HEK293 (cell line): Measurements from ENCODE around the gene MTUS2.

ENCODE experiments used
- CTCF ChIA-PET: fragments of 350-600 bp; formaldehyde crosslinking; extraction: SDS; loops from one replicate; lab custom pipeline; 2021; ENCODE audit warnings: antibody characterized with exemption; lab: Yijun Ruan, JAX
- POLR2A ChIA-PET: fragments of 300-600 bp; formaldehyde crosslinking; extraction: SDS; loops from one replicate; lab custom pipeline; 2020; ENCODE audit warnings: antibody characterized with exemption, inconsistent platforms; lab: Yijun Ruan, JAX
- H3K27ac ChIP-seq: fragments of 200-500 bp; sonication (Bioruptor generic); 2 replicates; pipeline ENCODE4 v1.5.1; 2014; ENCODE audit warnings: low read depth, low read length, control low read depth, inconsistent platforms; ENCODE audit errors: extremely low read depth
- H3K36me3 ChIP-seq, 2 experiments: fragments of 200-500 bp in 1 of 2; sonication (Bioruptor generic) in 1 of 2; 1 replicate in 1 of 2; 2 replicates in 1 of 2; pipeline ENCODE4 v1.5.1; 2014 to 2017; ENCODE audit warnings: inconsistent platforms in 2 of 2, low read length in 2 of 2; ENCODE audit not compliant: control insufficient read depth in 2 of 2, insufficient read depth in 1 of 2
- H3K4me1 ChIP-seq: fragments of 200-500 bp; sonication (Bioruptor generic); 2 replicates; pipeline ENCODE4 v1.5.1; 2014; ENCODE audit warnings: mild to moderate bottlenecking, low read length, inconsistent platforms; ENCODE audit not compliant: control insufficient read depth, insufficient read depth
- H3K4me3 ChIP-seq: 2 replicates; pipeline ENCODE4 v1.5.1; 2011; ENCODE audit warnings: low read depth, mild to moderate bottlenecking, control low read depth, low read length, moderate library complexity
- H3K9me3 ChIP-seq: fragments of 200-500 bp; sonication (Bioruptor generic); 2 replicates; pipeline ENCODE4 v1.5.1; 2014; ENCODE audit warnings: low read depth, low read length, inconsistent platforms; ENCODE audit not compliant: control insufficient read depth, insufficient read depth
- IKZF3 ChIP-seq: fragments of 450-650 bp; IDR thresholded peaks from 2 replicates; pipeline ENCODE4 v1.5.0; 2018; ENCODE audit warnings: missing biosample characterization, mild to moderate bottlenecking, missing genetic modification characterization, moderate library complexity
- KLF7 ChIP-seq: fragments of 450-650 bp; formaldehyde crosslinking; IDR thresholded peaks from 2 replicates; pipeline ENCODE4 v1.5.1; 2016; ENCODE audit warnings: missing biosample characterization, missing genetic modification characterization, borderline replicate concordance
- OSR2 ChIP-seq: fragments of 450-650 bp; formaldehyde crosslinking; IDR thresholded peaks from 2 replicates; pipeline ENCODE4 v1.5.1; 2016; ENCODE audit warnings: missing biosample characterization, missing genetic modification characterization
- PRDM1 ChIP-seq: fragments of 450-650 bp; formaldehyde crosslinking; IDR thresholded peaks from 2 replicates; pipeline ENCODE4; 2016; ENCODE audit warnings: missing biosample characterization, missing genetic modification characterization
- ZNF132 ChIP-seq: fragments of 450-650 bp; formaldehyde crosslinking; IDR thresholded peaks from 2 replicates; pipeline ENCODE4 v1.5.1; 2017; ENCODE audit warnings: missing biosample characterization, missing genetic modification characterization, borderline replicate concordance
- ZNF211 ChIP-seq: fragments of 450-650 bp; formaldehyde crosslinking; IDR thresholded peaks from 2 replicates; pipeline ENCODE4 v1.5.1; 2016; ENCODE audit warnings: low read depth, missing biosample characterization, missing genetic modification characterization
- ZNF23 ChIP-seq: fragments of 450-650 bp; formaldehyde crosslinking; IDR thresholded peaks from 2 replicates; pipeline ENCODE4 v1.5.1; 2016; ENCODE audit warnings: missing biosample characterization, missing genetic modification characterization, borderline replicate concordance
- ZNF266 ChIP-seq: fragments of 450-650 bp; formaldehyde crosslinking; IDR thresholded peaks from 2 replicates; pipeline ENCODE4 v1.5.1; 2016; ENCODE audit warnings: missing biosample characterization, missing genetic modification characterization, low read depth
- ZNF274 ChIP-seq, 2 experiments: fragments of 200-500 bp in 1 of 2; fragments of 450-650 bp in 1 of 2; sonication (Bioruptor generic) in 1 of 2; formaldehyde crosslinking in 1 of 2; IDR thresholded peaks; 2 replicates each; pipeline versions ENCODE4 v1.5.1 to v1.6.1; 2014 to 2016; ENCODE audit warnings: borderline replicate concordance in 1 of 2, inconsistent platforms in 1 of 2, low read length in 1 of 2, missing biosample characterization in 1 of 2, missing genetic modification characterization in 1 of 2
- ZNF324 ChIP-seq: fragments of 450-650 bp; formaldehyde crosslinking; IDR thresholded peaks from 2 replicates; pipeline ENCODE4 v1.5.1; 2016; ENCODE audit warnings: missing biosample characterization, missing genetic modification characterization
- ZNF394 ChIP-seq: fragments of 450-650 bp; formaldehyde crosslinking; IDR thresholded peaks from 2 replicates; pipeline ENCODE4 v1.5.1; 2016; ENCODE audit warnings: missing biosample characterization, missing genetic modification characterization, mild to moderate bottlenecking, moderate library complexity, borderline replicate concordance
- ZNF426 ChIP-seq: fragments of 450-650 bp; formaldehyde crosslinking; IDR thresholded peaks from 2 replicates; pipeline ENCODE4 v1.5.1; 2017; ENCODE audit warnings: missing biosample characterization, missing genetic modification characterization, mild to moderate bottlenecking, inconsistent platforms, moderate library complexity
- ZNF529 ChIP-seq: fragments of 450-650 bp; formaldehyde crosslinking; IDR thresholded peaks from 2 replicates; pipeline ENCODE4 v1.5.1; 2017; ENCODE audit warnings: missing genetic modification characterization, missing biosample characterization; ENCODE audit not compliant: insufficient replicate concordance
- ZNF777 ChIP-seq: fragments of 450-650 bp; formaldehyde crosslinking; IDR thresholded peaks from 2 replicates; pipeline ENCODE4 v1.5.1; 2017; ENCODE audit warnings: missing biosample characterization, missing genetic modification characterization, borderline replicate concordance
- ZNF843 ChIP-seq: fragments of 450-650 bp; formaldehyde crosslinking; IDR thresholded peaks from 2 replicates; pipeline ENCODE4 v1.5.1; 2016; ENCODE audit warnings: missing biosample characterization, missing genetic modification characterization
- ZSCAN30 ChIP-seq: fragments of 450-650 bp; IDR thresholded peaks from 2 replicates; pipeline ENCODE4 v1.5.1; 2018; ENCODE audit warnings: missing biosample characterization, mild to moderate bottlenecking, missing genetic modification characterization, moderate library complexity
- TF ChIP-seq, protein P1 (sequence below): fragments of 450-650 bp; formaldehyde crosslinking; IDR thresholded peaks from 2 replicates; pipeline ENCODE4 v1.5.1; 2016; ENCODE audit warnings: missing biosample characterization, missing genetic modification characterization
- TF ChIP-seq, protein P2 (sequence below): fragments of 450-650 bp; formaldehyde crosslinking; IDR thresholded peaks from 2 replicates; pipeline ENCODE4 v1.5.1; 2016; ENCODE audit warnings: missing biosample characterization, missing genetic modification characterization
- TF ChIP-seq, protein P3 (sequence below): fragments of 450-650 bp; formaldehyde crosslinking; IDR thresholded peaks from 2 replicates; pipeline ENCODE4 v1.5.1; 2016; ENCODE audit warnings: missing biosample characterization, missing genetic modification characterization
- TF ChIP-seq, protein P4 (sequence below): fragments of 450-650 bp; formaldehyde crosslinking; IDR thresholded peaks from 2 replicates; pipeline ENCODE4 v1.5.1; 2016; ENCODE audit warnings: missing biosample characterization, missing genetic modification characterization

The MTUS2 gene

DNA sequence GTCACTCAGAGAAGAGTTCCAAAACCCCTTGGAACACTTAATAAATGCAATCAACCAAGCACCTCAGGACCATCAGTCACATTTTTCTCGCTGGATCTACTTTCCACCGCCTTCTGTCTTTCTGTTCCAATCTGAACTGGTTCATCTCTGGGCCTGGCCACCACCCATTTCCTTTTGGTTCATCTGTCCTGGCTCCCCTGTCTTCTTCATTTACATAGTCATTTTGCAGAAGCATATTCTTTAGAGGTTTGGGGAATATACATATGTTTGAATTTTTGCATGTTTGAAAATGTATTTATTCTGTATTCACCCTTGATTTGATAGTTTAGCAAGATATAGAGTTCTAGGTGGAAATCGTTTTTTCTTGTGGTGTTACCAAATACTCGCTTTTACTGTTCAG, 188.2 kb downstream of the MTUS2 start:
- Histone ChIP-seq H3K27ac (no peak overlapping the region), H3K9me3 (no peaks in the 10 kb centered on the region), H3K4me3 (no peak overlapping the region), H3K36me3 (no peaks in the 10 kb centered on the region)
- CTCF ChIA-PET = no interaction called here
- no peak for TF ChIP-seq ZNF426
- no peak for TF ChIP-seq ZNF274 (IDR thresholded peaks at IDR 0.05; ENCODE audit: low read length)
- no peak for TF ChIP-seq ZNF274 (tag by site-specific recombination; IDR thresholded peaks at IDR 0.05; ENCODE audit: borderline replicate concordance)
- TF ChIP-seq ZNF266 (tag by site-specific recombination) = no peak
- TF ChIP-seq ZNF777 (tag by site-specific recombination) = no peak
- TF ChIP-seq, all 188 proteins: peak for 0
- no peaks in the 10 kb centered on the region for H3K4me1 ChIP-seq
- POLR2A ChIA-PET = no interaction called here

DNA sequence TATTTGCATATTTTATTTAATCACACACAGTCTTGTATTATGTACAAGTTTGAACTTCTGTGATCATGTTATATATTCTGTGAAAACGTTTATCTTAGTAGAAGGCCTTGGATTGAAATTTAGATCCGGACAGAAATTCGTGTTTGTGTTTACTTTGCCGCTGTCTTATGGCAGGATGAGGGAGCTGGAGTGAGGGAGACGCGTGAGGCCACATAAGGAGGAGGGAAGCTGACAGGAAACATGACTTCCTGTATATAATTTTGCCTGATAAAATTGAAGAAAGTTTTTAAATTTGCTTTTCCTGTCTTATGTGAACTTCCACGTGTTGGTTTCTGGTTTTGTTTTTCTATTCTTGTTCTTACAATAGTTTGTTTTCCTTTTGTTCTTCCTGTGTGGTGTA, 200.2 kb downstream of the MTUS2 start:
- POLR2A ChIA-PET = no interaction called here
- CTCF ChIA-PET = no interaction called here
- TF ChIP-seq IKZF3 (tag by site-specific recombination) (no peak), ZNF394 (no peak), ZSCAN30 (no peak), ZNF324 (no peak), OSR2 (tag by site-specific recombination) (no peak), PRDM1 (tag by site-specific recombination) (no peak), ZNF843 (tag by site-specific recombination) (no peak), ZNF529 (tag by site-specific recombination) (no peak), ZNF211 (tag by site-specific recombination) (no peak), KLF7 (tag by site-specific recombination) (no peak), ZNF132 (tag by site-specific recombination) (no peak), ZNF23 (no peak), ZNF274 (IDR thresholded peaks at IDR 0.05; ENCODE audit: low read length) (no peak), ZNF274 (tag by site-specific recombination; IDR thresholded peaks at IDR 0.05; ENCODE audit: borderline replicate concordance) (no peak)
- TF ChIP-seq, protein P1, sequence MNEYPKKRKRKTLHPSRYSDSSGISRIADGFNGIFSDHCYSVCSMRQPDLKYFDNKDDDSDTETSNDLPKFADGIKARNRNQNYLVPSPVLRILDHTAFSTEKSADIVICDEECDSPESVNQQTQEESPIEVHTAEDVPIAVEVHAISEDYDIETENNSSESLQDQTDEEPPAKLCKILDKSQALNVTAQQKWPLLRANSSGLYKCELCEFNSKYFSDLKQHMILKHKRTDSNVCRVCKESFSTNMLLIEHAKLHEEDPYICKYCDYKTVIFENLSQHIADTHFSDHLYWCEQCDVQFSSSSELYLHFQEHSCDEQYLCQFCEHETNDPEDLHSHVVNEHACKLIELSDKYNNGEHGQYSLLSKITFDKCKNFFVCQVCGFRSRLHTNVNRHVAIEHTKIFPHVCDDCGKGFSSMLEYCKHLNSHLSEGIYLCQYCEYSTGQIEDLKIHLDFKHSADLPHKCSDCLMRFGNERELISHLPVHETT = no peak
- TF ChIP-seq, protein P2, sequence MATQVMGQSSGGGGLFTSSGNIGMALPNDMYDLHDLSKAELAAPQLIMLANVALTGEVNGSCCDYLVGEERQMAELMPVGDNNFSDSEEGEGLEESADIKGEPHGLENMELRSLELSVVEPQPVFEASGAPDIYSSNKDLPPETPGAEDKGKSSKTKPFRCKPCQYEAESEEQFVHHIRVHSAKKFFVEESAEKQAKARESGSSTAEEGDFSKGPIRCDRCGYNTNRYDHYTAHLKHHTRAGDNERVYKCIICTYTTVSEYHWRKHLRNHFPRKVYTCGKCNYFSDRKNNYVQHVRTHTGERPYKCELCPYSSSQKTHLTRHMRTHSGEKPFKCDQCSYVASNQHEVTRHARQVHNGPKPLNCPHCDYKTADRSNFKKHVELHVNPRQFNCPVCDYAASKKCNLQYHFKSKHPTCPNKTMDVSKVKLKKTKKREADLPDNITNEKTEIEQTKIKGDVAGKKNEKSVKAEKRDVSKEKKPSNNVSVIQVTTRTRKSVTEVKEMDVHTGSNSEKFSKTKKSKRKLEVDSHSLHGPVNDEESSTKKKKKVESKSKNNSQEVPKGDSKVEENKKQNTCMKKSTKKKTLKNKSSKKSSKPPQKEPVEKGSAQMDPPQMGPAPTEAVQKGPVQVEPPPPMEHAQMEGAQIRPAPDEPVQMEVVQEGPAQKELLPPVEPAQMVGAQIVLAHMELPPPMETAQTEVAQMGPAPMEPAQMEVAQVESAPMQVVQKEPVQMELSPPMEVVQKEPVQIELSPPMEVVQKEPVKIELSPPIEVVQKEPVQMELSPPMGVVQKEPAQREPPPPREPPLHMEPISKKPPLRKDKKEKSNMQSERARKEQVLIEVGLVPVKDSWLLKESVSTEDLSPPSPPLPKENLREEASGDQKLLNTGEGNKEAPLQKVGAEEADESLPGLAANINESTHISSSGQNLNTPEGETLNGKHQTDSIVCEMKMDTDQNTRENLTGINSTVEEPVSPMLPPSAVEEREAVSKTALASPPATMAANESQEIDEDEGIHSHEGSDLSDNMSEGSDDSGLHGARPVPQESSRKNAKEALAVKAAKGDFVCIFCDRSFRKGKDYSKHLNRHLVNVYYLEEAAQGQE (tag by site-specific recombination) = no peak
- TF ChIP-seq, protein P3, sequence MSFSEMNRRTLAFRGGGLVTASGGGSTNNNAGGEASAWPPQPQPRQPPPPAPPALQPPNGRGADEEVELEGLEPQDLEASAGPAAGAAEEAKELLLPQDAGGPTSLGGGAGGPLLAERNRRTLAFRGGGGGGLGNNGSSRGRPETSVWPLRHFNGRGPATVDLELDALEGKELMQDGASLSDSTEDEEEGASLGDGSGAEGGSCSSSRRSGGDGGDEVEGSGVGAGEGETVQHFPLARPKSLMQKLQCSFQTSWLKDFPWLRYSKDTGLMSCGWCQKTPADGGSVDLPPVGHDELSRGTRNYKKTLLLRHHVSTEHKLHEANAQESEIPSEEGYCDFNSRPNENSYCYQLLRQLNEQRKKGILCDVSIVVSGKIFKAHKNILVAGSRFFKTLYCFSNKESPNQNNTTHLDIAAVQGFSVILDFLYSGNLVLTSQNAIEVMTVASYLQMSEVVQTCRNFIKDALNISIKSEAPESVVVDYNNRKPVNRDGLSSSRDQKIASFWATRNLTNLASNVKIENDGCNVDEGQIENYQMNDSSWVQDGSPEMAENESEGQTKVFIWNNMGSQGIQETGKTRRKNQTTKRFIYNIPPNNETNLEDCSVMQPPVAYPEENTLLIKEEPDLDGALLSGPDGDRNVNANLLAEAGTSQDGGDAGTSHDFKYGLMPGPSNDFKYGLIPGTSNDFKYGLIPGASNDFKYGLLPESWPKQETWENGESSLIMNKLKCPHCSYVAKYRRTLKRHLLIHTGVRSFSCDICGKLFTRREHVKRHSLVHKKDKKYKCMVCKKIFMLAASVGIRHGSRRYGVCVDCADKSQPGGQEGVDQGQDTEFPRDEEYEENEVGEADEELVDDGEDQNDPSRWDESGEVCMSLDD (tag by site-specific recombination) = no peak
- TF ChIP-seq, protein P4, sequence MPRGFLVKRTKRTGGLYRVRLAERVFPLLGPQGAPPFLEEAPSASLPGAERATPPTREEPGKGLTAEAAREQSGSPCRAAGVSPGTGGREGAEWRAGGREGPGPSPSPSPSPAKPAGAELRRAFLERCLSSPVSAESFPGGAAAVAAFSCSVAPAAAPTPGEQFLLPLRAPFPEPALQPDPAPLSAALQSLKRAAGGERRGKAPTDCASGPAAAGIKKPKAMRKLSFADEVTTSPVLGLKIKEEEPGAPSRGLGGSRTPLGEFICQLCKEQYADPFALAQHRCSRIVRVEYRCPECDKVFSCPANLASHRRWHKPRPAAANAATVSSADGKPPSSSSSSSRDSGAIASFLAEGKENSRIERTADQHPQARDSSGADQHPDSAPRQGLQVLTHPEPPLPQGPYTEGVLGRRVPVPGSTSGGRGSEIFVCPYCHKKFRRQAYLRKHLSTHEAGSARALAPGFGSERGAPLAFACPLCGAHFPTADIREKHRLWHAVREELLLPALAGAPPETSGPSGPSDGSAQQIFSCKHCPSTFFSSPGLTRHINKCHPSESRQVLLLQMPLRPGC = no peak
- Histone ChIP-seq H3K4me3 (no peak overlapping the region), H3K36me3 (no peaks in the 10 kb centered on the region), H3K9me3 (no peaks in the 10 kb centered on the region), H3K27ac (no peak overlapping the region), H3K4me1 (no peaks in the 10 kb centered on the region)
